Measurements from ENCODE around the gene ZNF653.

ZNF653 gene, protein sequence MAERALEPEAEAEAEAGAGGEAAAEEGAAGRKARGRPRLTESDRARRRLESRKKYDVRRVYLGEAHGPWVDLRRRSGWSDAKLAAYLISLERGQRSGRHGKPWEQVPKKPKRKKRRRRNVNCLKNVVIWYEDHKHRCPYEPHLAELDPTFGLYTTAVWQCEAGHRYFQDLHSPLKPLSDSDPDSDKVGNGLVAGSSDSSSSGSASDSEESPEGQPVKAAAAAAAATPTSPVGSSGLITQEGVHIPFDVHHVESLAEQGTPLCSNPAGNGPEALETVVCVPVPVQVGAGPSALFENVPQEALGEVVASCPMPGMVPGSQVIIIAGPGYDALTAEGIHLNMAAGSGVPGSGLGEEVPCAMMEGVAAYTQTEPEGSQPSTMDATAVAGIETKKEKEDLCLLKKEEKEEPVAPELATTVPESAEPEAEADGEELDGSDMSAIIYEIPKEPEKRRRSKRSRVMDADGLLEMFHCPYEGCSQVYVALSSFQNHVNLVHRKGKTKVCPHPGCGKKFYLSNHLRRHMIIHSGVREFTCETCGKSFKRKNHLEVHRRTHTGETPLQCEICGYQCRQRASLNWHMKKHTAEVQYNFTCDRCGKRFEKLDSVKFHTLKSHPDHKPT

DNA sequence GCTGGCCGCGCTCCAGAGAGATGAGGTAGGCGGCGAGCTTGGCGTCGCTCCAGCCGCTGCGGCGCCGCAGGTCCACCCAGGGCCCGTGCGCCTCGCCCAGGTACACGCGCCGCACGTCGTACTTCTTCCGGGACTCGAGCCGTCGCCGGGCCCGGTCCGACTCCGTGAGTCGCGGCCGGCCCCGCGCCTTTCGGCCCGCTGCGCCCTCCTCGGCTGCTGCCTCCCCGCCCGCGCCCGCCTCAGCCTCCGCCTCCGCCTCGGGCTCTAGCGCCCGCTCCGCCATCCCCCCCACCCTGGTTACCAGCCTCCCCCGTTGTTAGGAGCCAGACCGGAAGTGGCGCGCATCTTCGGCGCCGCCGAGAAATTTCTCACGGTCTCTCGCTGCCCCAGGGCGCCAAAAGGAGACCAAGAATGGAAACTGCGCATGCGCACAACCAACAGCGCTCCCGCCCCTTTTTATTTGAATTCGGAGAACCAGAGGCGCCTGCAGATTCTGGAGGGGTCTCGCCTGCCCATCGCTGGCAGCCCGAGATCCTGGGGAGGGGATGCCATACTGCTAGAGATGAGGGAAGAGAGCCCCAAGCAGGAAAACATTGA lies at the start of gene ZNF653:
ZNF653 (minus strand) TSS at position 336 of the 597 bp plus-strand sequence; CDS start at position 283, 53 bp downstream.
- TF ChIP-seq POLR2AphosphoS5 (IDR thresholded peaks at IDR 0.05; ENCODE audit: borderline replicate concordance, low read depth, low read length): peak; percentile 70
- TF ChIP-seq EZH2 (IDR thresholded peaks at IDR 0.05): no peak
- Histone ChIP-seq H3K36me3 (ENCODE audit: insufficient read depth, low read length) (no peaks in the 10 kb centered on the region), H3K27ac (peak within 1 kb of the TSS; percentile 84), H3K9ac (ENCODE audit: insufficient read length) (peak within 1 kb of the TSS; percentile 81), H3K4me3 (peak within 1 kb of the TSS; percentile 93), H3K9me3 (ENCODE audit: low read depth, low read length) (no peaks in the 10 kb centered on the region)
- DNase-seq (ENCODE audit: low read depth, low spot score): peak; percentile 81

DNA sequence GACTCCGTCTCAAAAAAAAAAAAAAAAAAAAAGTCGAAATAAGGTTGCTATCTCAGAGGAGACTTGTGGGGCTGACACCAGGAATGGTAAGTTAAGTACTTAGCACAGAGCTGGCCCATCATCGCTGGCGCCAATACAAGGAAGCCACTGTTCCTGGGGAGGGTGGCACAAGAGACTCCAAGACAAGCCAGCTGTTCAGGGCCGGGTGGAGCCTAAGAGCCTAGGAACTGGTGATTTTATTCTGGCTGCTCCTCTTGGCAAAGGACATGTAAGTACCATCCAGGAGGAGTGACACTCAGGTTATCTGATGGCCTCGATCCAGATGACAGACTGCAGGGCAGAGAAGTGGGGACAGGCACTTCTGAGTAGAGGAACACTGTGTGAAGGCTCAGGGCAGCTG lies 49.6 kb upstream of the ZNF653 start:
- Histone ChIP-seq H3K9me3 (ENCODE audit: low read depth, low read length) (no peaks in the 10 kb centered on the region), H3K4me3 (no peak overlapping the region), H3K27ac (no peak overlapping the region), H3K9ac (ENCODE audit: insufficient read length) (no peak overlapping the region), H3K36me3 (ENCODE audit: insufficient read depth, low read length) (peaks cover 15% of the 10 kb centered on the region; the same call in 1 of the 2 replicates)
- DNase-seq (ENCODE audit: low read depth, low spot score): no peak
- TF ChIP-seq POLR2AphosphoS5 (IDR thresholded peaks at IDR 0.05; ENCODE audit: borderline replicate concordance, low read depth, low read length): no peak
- no peak for TF ChIP-seq FOXP2 (optimal IDR thresholded peaks at IDR 0.05; ENCODE audit: control extremely low read depth, extremely low read length, insufficient read depth)
- no peak for TF ChIP-seq EZH2 (IDR thresholded peaks at IDR 0.05)

DNA sequence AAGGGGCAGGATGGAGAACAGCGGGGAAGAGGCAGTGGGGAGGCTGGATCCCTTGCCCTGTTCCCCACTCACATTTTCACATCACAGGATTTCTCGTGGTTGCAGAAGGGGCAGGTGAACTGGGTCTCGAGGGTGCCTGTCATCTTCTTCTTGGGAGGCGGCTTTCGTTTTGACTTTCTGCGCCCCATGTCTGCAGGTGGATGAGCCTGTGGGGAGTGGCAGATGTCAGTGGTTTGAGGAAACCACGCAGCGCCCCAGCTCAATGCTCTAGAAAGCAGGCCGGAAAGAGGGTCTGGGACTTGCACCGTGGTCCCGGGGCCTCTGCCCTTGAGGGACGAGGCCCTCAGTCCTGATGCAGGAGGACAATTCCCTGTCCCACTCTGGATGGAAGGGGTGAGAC lies 48.5 kb upstream of the ZNF653 start:
- no peak overlapping the region for H3K9ac ChIP-seq (ENCODE audit: insufficient read length)
- peaks cover 15% of the 10 kb centered on the region; the same call in 1 of the 2 replicates for H3K36me3 ChIP-seq (ENCODE audit: insufficient read depth, low read length)
- DNase-seq (ENCODE audit: low read depth, low spot score): no peak
- TF ChIP-seq EZH2 (IDR thresholded peaks at IDR 0.05) (no peak), POLR2AphosphoS5 (IDR thresholded peaks at IDR 0.05; ENCODE audit: borderline replicate concordance, low read depth, low read length) (no peak)
- no peak overlapping the region for H3K4me3 ChIP-seq
- H3K9me3 ChIP-seq (ENCODE audit: low read depth, low read length): no peaks in the 10 kb centered on the region
- H3K27ac ChIP-seq: no peak overlapping the region

DNA sequence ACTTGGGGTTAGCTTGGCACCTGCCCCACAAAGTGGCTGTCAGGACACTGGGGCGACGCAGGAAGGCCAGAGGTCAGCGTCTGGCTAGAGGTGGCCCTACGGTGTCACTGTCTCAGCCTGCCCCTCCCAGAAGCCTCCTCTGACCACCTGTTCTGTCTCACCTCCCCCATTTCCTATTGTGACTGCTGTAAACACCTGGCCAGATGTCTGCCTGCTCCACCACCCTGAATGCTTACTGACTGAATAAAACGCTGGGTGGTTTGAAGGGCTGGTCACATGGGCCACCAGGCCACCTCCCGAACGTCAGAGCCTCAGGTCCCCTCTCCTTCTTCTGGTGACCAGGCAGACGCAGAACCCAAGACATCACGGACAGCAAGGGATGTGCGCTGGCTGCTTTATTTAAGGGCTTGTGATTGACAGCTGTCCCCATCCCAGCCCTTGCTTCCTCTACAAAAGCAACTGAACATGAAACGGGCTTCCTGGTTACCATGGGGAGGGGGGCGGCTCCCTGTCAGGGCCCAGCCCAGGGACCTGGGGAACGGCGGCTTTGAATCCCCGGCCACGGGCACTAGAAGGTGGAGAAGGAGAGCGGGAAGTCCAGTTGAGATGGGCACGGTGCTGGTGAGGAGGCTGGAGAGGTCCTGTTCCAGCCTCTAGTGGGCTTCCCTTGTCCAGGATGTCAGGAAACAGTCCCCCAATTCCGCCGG lies 47.2 kb upstream of the ZNF653 start:
- no peak overlapping the region for H3K9ac ChIP-seq (ENCODE audit: insufficient read length)
- DNase-seq (ENCODE audit: low read depth, low spot score): no peak

DNA sequence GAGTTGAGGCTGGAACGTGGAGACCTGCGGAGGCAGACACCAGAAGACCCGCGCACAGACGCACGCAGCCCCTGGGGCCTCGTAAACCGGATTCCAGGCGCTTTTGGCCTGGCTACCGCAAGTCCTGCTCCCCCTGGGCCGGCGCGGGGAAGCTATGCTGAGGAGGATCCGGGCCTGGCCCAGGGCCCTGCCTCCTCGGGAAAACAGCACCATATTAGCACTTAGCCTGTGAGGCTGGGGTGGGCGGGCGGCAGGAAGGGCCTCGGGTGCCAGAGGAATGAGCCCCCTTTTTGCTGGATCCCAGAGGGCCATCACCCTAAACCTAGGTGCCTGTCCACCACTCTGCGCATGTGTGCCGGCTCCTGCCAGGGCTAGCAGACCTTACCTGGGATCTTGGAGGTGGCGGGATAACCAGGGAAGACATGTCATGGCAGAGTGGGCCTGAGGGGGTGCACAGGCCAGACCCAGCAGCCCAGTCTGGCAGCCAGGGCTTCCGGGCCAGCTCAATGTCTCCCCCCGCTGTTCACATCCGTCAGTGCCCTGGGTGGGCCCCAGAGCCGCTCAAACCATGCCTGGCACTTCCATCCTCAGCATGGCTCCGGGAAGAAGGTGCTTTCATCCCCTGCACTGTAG lies 46.1 kb upstream of the ZNF653 start:
- Histone ChIP-seq H3K27ac (no peak overlapping the region), H3K4me3 (no peak overlapping the region), H3K9ac (ENCODE audit: insufficient read length) (no peak overlapping the region), H3K36me3 (ENCODE audit: insufficient read depth, low read length) (peaks cover 15% of the 10 kb centered on the region; the same call in 1 of the 2 replicates), H3K9me3 (ENCODE audit: low read depth, low read length) (no peaks in the 10 kb centered on the region)
- no peak for DNase-seq (ENCODE audit: low read depth, low spot score)
- TF ChIP-seq EZH2 (IDR thresholded peaks at IDR 0.05): no peak
- TF ChIP-seq POLR2AphosphoS5 (IDR thresholded peaks at IDR 0.05; ENCODE audit: borderline replicate concordance, low read depth, low read length): 0 out of 2 replicates have a peak, but pooled peaks have one; percentile 8

More for the DNA sequence above, 47.2 kb upstream of the ZNF653 start:
- Histone ChIP-seq H3K27ac (no peak overlapping the region), H3K4me3 (no peak overlapping the region), H3K36me3 (ENCODE audit: insufficient read depth, low read length) (peaks cover 15% of the 10 kb centered on the region; the same call in 1 of the 2 replicates), H3K9me3 (ENCODE audit: low read depth, low read length) (no peaks in the 10 kb centered on the region)
- TF ChIP-seq EZH2 (IDR thresholded peaks at IDR 0.05): no peak
- no peak for TF ChIP-seq FOXP2 (optimal IDR thresholded peaks at IDR 0.05; ENCODE audit: control extremely low read depth, extremely low read length, insufficient read depth)
- no peak for TF ChIP-seq POLR2AphosphoS5 (IDR thresholded peaks at IDR 0.05; ENCODE audit: borderline replicate concordance, low read depth, low read length)

DNA sequence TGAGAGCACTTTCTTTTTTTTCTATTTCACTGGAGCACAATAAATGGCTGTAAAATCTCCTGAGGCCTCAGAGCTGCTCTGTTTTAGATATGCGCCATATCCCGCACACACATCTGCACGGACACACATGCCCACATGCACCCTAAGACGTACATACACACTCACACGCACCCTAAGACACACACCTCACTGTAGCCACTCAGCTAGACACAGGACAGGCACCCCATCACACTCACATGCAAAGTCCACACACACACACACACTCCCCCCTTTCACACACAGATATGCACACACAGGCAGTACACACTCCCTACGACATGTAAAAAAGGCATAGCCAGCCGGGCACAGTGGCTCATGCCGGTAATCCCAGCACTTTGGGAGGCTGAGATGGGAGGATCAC lies 44.6 kb upstream of the ZNF653 start:
- TF ChIP-seq EZH2 (IDR thresholded peaks at IDR 0.05): no peak
- no peak for TF ChIP-seq POLR2AphosphoS5 (IDR thresholded peaks at IDR 0.05; ENCODE audit: borderline replicate concordance, low read depth, low read length)
- no peak for TF ChIP-seq FOXP2 (optimal IDR thresholded peaks at IDR 0.05; ENCODE audit: control extremely low read depth, extremely low read length, insufficient read depth)
- Histone ChIP-seq H3K9me3 (ENCODE audit: low read depth, low read length) (no peaks in the 10 kb centered on the region), H3K9ac (ENCODE audit: insufficient read length) (no peak overlapping the region), H3K27ac (no peak overlapping the region), H3K36me3 (ENCODE audit: insufficient read depth, low read length) (peaks cover 15% of the 10 kb centered on the region; the same call in 1 of the 2 replicates), H3K4me3 (no peak overlapping the region)
- DNase-seq (ENCODE audit: low read depth, low spot score): no peak

DNA sequence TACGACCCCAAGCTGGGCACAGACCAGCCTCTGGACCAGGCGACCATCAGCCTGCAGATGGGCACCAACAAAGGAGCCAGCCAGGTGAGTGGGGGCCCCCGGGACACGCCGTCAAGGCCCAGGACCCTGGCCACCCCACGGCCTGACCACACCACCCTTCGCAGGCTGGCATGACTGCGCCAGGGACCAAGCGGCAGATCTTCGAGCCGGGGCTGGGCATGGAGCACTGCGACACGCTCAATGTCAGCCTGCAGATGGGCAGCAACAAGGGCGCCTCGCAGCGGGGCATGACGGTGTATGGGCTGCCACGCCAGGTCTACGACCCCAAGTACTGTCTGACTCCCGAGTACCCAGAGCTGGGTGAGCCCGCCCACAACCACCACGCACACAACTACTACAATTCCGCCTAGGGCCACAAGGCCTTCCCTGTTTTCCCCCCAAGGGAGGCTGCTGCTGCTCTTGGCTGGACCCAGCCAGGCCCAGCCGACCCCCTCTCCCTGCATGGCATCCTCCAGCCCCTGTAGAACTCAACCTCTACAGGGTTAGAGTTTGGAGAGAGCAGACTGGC lies 43.8 kb upstream of the ZNF653 start:
- no peak overlapping the region for H3K4me3 ChIP-seq
- peaks cover 15% of the 10 kb centered on the region; the same call in 1 of the 2 replicates for H3K36me3 ChIP-seq (ENCODE audit: insufficient read depth, low read length)
- H3K9me3 ChIP-seq (ENCODE audit: low read depth, low read length): no peaks in the 10 kb centered on the region
- H3K9ac ChIP-seq (ENCODE audit: insufficient read length): no peak overlapping the region
- H3K27ac ChIP-seq: no peak overlapping the region
- DNase-seq (ENCODE audit: low read depth, low spot score): no peak
- no peak for TF ChIP-seq EZH2 (IDR thresholded peaks at IDR 0.05)
- no peak for TF ChIP-seq FOXP2 (optimal IDR thresholded peaks at IDR 0.05; ENCODE audit: control extremely low read depth, extremely low read length, insufficient read depth)
- TF ChIP-seq POLR2AphosphoS5 (IDR thresholded peaks at IDR 0.05; ENCODE audit: borderline replicate concordance, low read depth, low read length): no peak
